ENCODE data around the gene TPST1.

Gene TPST1

DNA sequence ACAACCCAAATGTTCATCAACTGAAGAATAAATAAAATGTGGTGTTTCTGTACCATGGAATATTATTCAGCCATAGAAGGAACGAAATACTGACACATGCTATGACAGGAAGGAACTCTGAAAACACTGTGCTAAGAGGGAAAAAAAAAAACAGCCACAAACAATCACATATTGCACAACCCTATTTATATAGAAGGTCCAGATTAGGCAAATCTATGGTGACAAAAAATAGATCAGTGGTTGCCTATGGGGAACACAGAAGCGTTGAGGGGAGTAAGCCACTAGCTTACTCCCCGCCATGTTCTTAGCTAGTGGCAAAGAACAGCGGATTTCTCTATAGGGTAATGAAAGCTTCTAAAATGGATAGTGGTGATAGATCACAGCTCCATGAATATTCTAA, 198.4 kb downstream of the TPST1 start:
- Histone ChIP-seq H3K36me3 (ENCODE audit: insufficient read depth, insufficient read length, low read length) (peaks cover 5% of the 10 kb centered on the region), H3K27me3 (ENCODE audit: insufficient read depth, insufficient read length) (no peaks in the 10 kb centered on the region), H3K9ac (ENCODE audit: insufficient read length, low read depth) (no peak overlapping the region), H3K9me3 (ENCODE audit: insufficient read depth, low read length) (0 out of 2 replicates have a peak, but pooled peaks cover 5% of the 10 kb centered on the region), H3K4me1 (ENCODE audit: insufficient read depth, insufficient read length) (no peaks in the 10 kb centered on the region), H3K4me3 (ENCODE audit: insufficient read length, low read depth) (no peak overlapping the region)
- no peak for DNase-seq (ENCODE audit: low read depth, low spot score)
- no peak for TF ChIP-seq YY1 (IDR thresholded peaks at IDR 0.05; ENCODE audit: insufficient read depth, insufficient read length)
- TF ChIP-seq SUZ12 (IDR thresholded peaks at IDR 0.05; ENCODE audit: extremely low read depth, insufficient read depth, insufficient read length): no peak
- TF ChIP-seq ZNF274 (IDR thresholded peaks at IDR 0.05; ENCODE audit: low read depth, low read length): no peak

DNA sequence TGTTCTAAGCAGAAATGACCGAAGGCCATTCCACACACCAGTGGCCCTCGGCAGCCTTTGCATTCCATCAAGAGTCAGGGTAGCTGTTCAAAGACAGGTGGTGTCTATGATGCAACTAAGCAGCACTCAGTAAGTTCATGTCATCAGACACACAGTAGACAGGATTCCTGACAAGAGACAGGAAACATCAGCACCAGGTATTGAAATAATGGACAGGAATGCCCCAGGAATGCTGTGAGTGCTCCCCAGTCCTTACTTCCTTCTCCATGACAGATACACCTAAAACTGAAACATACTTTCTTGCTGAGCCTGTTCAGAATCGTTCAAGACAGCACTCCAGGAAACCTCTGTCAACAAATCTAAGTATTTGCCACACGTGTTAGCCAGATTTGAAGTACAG, 204.4 kb downstream of the TPST1 start:
- H3K9ac ChIP-seq (ENCODE audit: insufficient read length, low read depth): no peak overlapping the region
- no peaks in the 10 kb centered on the region for H3K9me3 ChIP-seq (ENCODE audit: insufficient read depth, low read length)
- H3K4me3 ChIP-seq (ENCODE audit: insufficient read length, low read depth): no peak overlapping the region
- H3K4me1 ChIP-seq (ENCODE audit: insufficient read depth, insufficient read length): peaks cover 3% of the 10 kb centered on the region
- H3K36me3 ChIP-seq (ENCODE audit: insufficient read depth, insufficient read length, low read length): peaks cover 4% of the 10 kb centered on the region
- H3K27me3 ChIP-seq (ENCODE audit: insufficient read depth, insufficient read length): no peaks in the 10 kb centered on the region
- TF ChIP-seq YY1 (IDR thresholded peaks at IDR 0.05; ENCODE audit: insufficient read depth, insufficient read length) (no peak), SUZ12 (IDR thresholded peaks at IDR 0.05; ENCODE audit: extremely low read depth, insufficient read depth, insufficient read length) (no peak), ZNF274 (IDR thresholded peaks at IDR 0.05; ENCODE audit: low read depth, low read length) (no peak)
- DNase-seq (ENCODE audit: low read depth, low spot score): no peak
